ENCODE measurements around the gene IQCB1.
"Not testable (repeated sequence)": the region's sequence is repeated elsewhere in the genome, so short reads cannot be mapped to it uniquely, and the experiment has no call there.

Gene IQCB1

GRCh38 chr3:121834671-121835464 is at the start of gene IQCB1, which contains the start of gene EAF2:
Gene IQCB1, minus strand, starts transcription at chr3:121835060. Its CDS starts 6,100 bp downstream, at chr3:121828960.
Gene EAF2, plus strand, starts transcription at chr3:121835209. Its CDS starts 77 bp downstream, at chr3:121835286.
- FAIRE-seq: peak; percentile 9

GRCh38 chr3:121883507-121883906 is 48.6 kb upstream of the IQCB1 start:
- FAIRE-seq: no peak

- no peak for FAIRE-seq
Observed at GRCh38 chr3:121878411-121878810, 43.6 kb upstream of the IQCB1 start.

- no peak for FAIRE-seq
Observed at GRCh38 chr3:121871430-121871829, 36.6 kb upstream of the IQCB1 start.

- FAIRE-seq: no peak
Observed at GRCh38 chr3:121870717-121871116, 35.9 kb upstream of the IQCB1 start.

GRCh38 chr3:121869736-121870135 is 34.9 kb upstream of the IQCB1 start:
- no peak for FAIRE-seq

GRCh38 chr3:121863801-121864200 is 28.9 kb upstream of the IQCB1 start:
- FAIRE-seq: no peak

GRCh38 chr3:121863247-121863646 is 28.4 kb upstream of the IQCB1 start:
- FAIRE-seq: not testable (repeated sequence)

GRCh38 chr3:121857778-121858177 is 22.9 kb upstream of the IQCB1 start:
- not testable (repeated sequence) for FAIRE-seq

GRCh38 chr3:121855555-121855954 is 20.7 kb upstream of the IQCB1 start:
- no peak for FAIRE-seq

- no peak for FAIRE-seq
Observed at GRCh38 chr3:121852256-121852655, 17.4 kb upstream of the IQCB1 start.

- FAIRE-seq: no peak
Observed at GRCh38 chr3:121844892-121845291, 10.0 kb upstream of the IQCB1 start.

GRCh38 chr3:121839962-121840361 is 5.1 kb upstream of the IQCB1 start:
- no peak for FAIRE-seq

GRCh38 chr3:121836481-121836880 is 1.6 kb upstream of the IQCB1 start:
- FAIRE-seq: no peak

- no peak for FAIRE-seq
Observed at GRCh38 chr3:121836064-121836463, 1.2 kb upstream of the IQCB1 start.

GRCh38 chr3:121835465-121835801 is 573 bp upstream of the IQCB1 start:
- FAIRE-seq: no peak

- FAIRE-seq: peak; percentile 45
Observed at GRCh38 chr3:121834157-121834670, 646 bp downstream of the IQCB1 start.

GRCh38 chr3:121822973-121823372 is 11.9 kb downstream of the IQCB1 start:
- no peak for FAIRE-seq

- no peak for FAIRE-seq
Observed at GRCh38 chr3:121821421-121822199, 13.2 kb downstream of the IQCB1 start.

GRCh38 chr3:121819236-121819635 is 15.6 kb downstream of the IQCB1 start:
- FAIRE-seq: no peak

- FAIRE-seq: no peak
Observed at GRCh38 chr3:121818578-121818977, 16.3 kb downstream of the IQCB1 start.

GRCh38 chr3:121817753-121818152 is 17.1 kb downstream of the IQCB1 start:
- FAIRE-seq: no peak

- FAIRE-seq: no peak
Observed at GRCh38 chr3:121809249-121809648, 25.6 kb downstream of the IQCB1 start.

GRCh38 chr3:121803771-121804320 is 31.0 kb downstream of the IQCB1 start:
- FAIRE-seq: peak; percentile 75

Measured in islet of Langerhans (tissue), 1 donor.